Stimulated activated CD4-positive, alpha-beta T cell treated with anti-CD3 and anti-CD28 coated beads, Interleukin-2, amount 100 ng/mL, for 48 hours (primary cell): ENCODE data around the gene LRRC66.

Source experiments
- DNase-seq, 2 donors: peaks; one replicate each; pipeline ENCODE4 v3.0.0-alpha.2; 2020

Gene LRRC66

GRCh38 chr4:52012651-52013050 lies 7.5 kb downstream of the LRRC66 start:
- no peak for DNase-seq

GRCh38 chr4:52010986-52011385 lies 9.2 kb downstream of the LRRC66 start:
- no peak for DNase-seq

GRCh38 chr4:52006887-52007286 lies 13.3 kb downstream of the LRRC66 start:
- DNase-seq, result no peak

- no peak for DNase-seq
These were observed 14.4 kb downstream of the LRRC66 start for GRCh38 chr4:52005604-52006273.

GRCh38 chr4:52004414-52004813 lies 15.7 kb downstream of the LRRC66 start:
- DNase-seq, result no peak

- no peak for DNase-seq
These were observed 18.5 kb downstream of the LRRC66 start for GRCh38 chr4:52001616-52002015.

- no peak for DNase-seq
These were observed 20.9 kb downstream of the LRRC66 start for GRCh38 chr4:51999250-51999649.

GRCh38 chr4:51998837-51999236 lies 21.3 kb downstream of the LRRC66 start:
- no peak for DNase-seq

- no peak for DNase-seq
These were observed 22.5 kb downstream of the LRRC66 start for GRCh38 chr4:51997647-51998046.

GRCh38 chr4:51995647-51996220 lies 24.4 kb downstream of the LRRC66 start:
- DNase-seq, result no peak

GRCh38 chr4:51965862-51966261 lies 54.3 kb downstream of the LRRC66 start:
- no peak for DNase-seq

GRCh38 chr4:51963841-51964517 lies 56.2 kb downstream of the LRRC66 start:
- DNase-seq, result no peak

GRCh38 chr4:51960486-51960885 lies 59.7 kb downstream of the LRRC66 start:
- no peak for DNase-seq

- no peak for DNase-seq
These were observed 61.8 kb downstream of the LRRC66 start for GRCh38 chr4:51958199-51958968.
